Bronchial epithelial cell (primary cell): ENCODE measurements around the gene KCTD16. TPM values are rescaled to one million over a fixed set of nuclear protein-coding genes. Genes with fewer than 3 reads are reported as not detected.

Experiments
- DNase-seq: peaks from one replicate; pipeline ENCODE4 v3.0.0-alpha.2; 2010; ENCODE audit warnings: low read depth
- FAIRE-seq: peaks from 2 replicates; lab custom pipeline; 2011; peaks lifted over from hg19 to GRCh38; lab: Jason Lieb, UNC
- H3K27me3 ChIP-seq: 2 replicates; pipeline ENCODE4 v1.5.1; 2011; ENCODE audit warnings: low read length; ENCODE audit not compliant: control insufficient read depth, insufficient read depth
- H3K36me3 ChIP-seq: 2 replicates; pipeline ENCODE4 v1.5.1; 2011; ENCODE audit warnings: low read length; ENCODE audit not compliant: control insufficient read depth, insufficient read depth
- H3K4me3 ChIP-seq: 2 replicates; pipeline ENCODE4 v1.5.1; 2011; ENCODE audit warnings: mild to moderate bottlenecking, low read depth, low read length, control low read depth
- CTCF ChIP-seq: IDR thresholded peaks from 2 replicates; pipeline ENCODE4 v1.5.1; 2011; ENCODE audit warnings: mild to moderate bottlenecking, moderate library complexity, low read length, control low read depth, inconsistent platforms; ENCODE audit not compliant: insufficient read depth, severe bottlenecking
- total RNA-seq: library from RNA; depleted of rRNA; stranded (reverse); fragments of >200 nt; gene quantifications from 2 replicates; pipeline ENCODE4 v1.2.1, GENCODE V29; 2014

Gene KCTD16
- total RNA-seq, 1 donor from 2014 or later, result under 0.01 TPM

GRCh38 chr5:144377207-144377606 is 206.5 kb downstream of the KCTD16 start:
- Histone ChIP-seq H3K36me3 (no peaks in the 10 kb centered on the region), H3K4me3 (no peak overlapping the region), H3K27me3 (no peaks in the 10 kb centered on the region)
- no peak for FAIRE-seq
- no peak for TF ChIP-seq CTCF
- no peak for DNase-seq

- FAIRE-seq, result no peak
- DNase-seq, result no peak
- no peaks in the 10 kb centered on the region for H3K36me3 ChIP-seq
- H3K4me3 ChIP-seq, result no peak overlapping the region
- H3K27me3 ChIP-seq, result no peaks in the 10 kb centered on the region
- TF ChIP-seq CTCF, result no peak
Measured at GRCh38 chr5:144378681-144379080, 208.0 kb downstream of the KCTD16 start.

GRCh38 chr5:144385597-144385996 is 214.9 kb downstream of the KCTD16 start:
- FAIRE-seq (no peak), DNase-seq (no peak)
- Histone ChIP-seq H3K36me3 (no peaks in the 10 kb centered on the region), H3K27me3 (no peaks in the 10 kb centered on the region), H3K4me3 (no peak overlapping the region)
- TF ChIP-seq CTCF, result no peak

GRCh38 chr5:144386315-144386714 is 215.6 kb downstream of the KCTD16 start:
- no peaks in the 10 kb centered on the region for H3K27me3 ChIP-seq

GRCh38 chr5:144390133-144390532 is 219.5 kb downstream of the KCTD16 start:
- TF ChIP-seq CTCF, result peak; percentile 32
- FAIRE-seq (no peak), DNase-seq (peak; percentile 10)
- Histone ChIP-seq H3K36me3 (no peaks in the 10 kb centered on the region), H3K27me3 (no peaks in the 10 kb centered on the region), H3K4me3 (no peak overlapping the region)

More at GRCh38 chr5:144386315-144386714, 215.6 kb downstream of the KCTD16 start:
- no peaks in the 10 kb centered on the region for H3K36me3 ChIP-seq
- FAIRE-seq, result no peak
- DNase-seq, result no peak
- H3K4me3 ChIP-seq, result no peak overlapping the region
- TF ChIP-seq CTCF, result no peak

GRCh38 chr5:144391044-144391443 is 220.4 kb downstream of the KCTD16 start:
- no peak for FAIRE-seq
- Histone ChIP-seq H3K27me3 (no peaks in the 10 kb centered on the region), H3K4me3 (no peak overlapping the region), H3K36me3 (no peaks in the 10 kb centered on the region)
- DNase-seq, result no peak
- no peak for TF ChIP-seq CTCF
